Panc1 (cell line): ENCODE data around the gene SHISA9. TPM values are rescaled to one million over a fixed set of nuclear protein-coding genes. Genes with fewer than 3 reads are reported as not detected.

ENCODE experiments used
- ATAC-seq: fragments of 200-7000 bp; cut with Tn5 transposase; 2 replicates; pipeline ENCODE4 v1.9.1; 2020; ENCODE audit warnings: mild to moderate bottlenecking, moderate library complexity
- BruUV-seq: library from RNA; stranded (reverse); fragments of 400-500 nt; replicated peaks from 2 replicates; lab custom pipeline; 2021; lab: Mats Ljungman, UMichigan
- CTCF ChIA-PET: fragments of 300-600 bp; sonication (Branson Sonifier 250); formaldehyde crosslinking; loops from one replicate; lab custom pipeline; 2022; ENCODE audit warnings: antibody characterized with exemption; lab: Charles Lee
- POLR2A ChIA-PET: fragments of 300-600 bp; sonication (Branson Sonifier 250); formaldehyde crosslinking; loops from one replicate; lab custom pipeline; 2022; ENCODE audit warnings: antibody characterized with exemption; lab: Charles Lee
- DNase-seq: peaks from one replicate; pipeline ENCODE4 v3.0.0-alpha.2; 2010; ENCODE audit warnings: low read depth, low spot score
- H3K27ac ChIP-seq: 2 replicates; pipeline ENCODE4 v1.5.1; 2011; ENCODE audit warnings: mild to moderate bottlenecking, low read length, inconsistent platforms
- H3K27me3 ChIP-seq: fragments of 200-500 bp; sonication (Bioruptor generic); 2 replicates; pipeline ENCODE4 v1.6.0; 2014; ENCODE audit warnings: low read length, inconsistent platforms; ENCODE audit not compliant: control insufficient read depth, insufficient read depth
- H3K36me3 ChIP-seq: fragments of 200-500 bp; sonication (Bioruptor generic); 2 replicates; pipeline ENCODE4 v1.5.1; 2014; ENCODE audit warnings: inconsistent platforms, mild to moderate bottlenecking, low read length, moderate library complexity; ENCODE audit not compliant: control insufficient read depth, insufficient read depth
- H3K4me1 ChIP-seq: 2 replicates; pipeline ENCODE4 v1.5.1; 2011; ENCODE audit warnings: inconsistent platforms, mild to moderate bottlenecking, low read length, moderate library complexity; ENCODE audit not compliant: control insufficient read depth, insufficient read depth
- H3K4me3 ChIP-seq, 2 experiments: 2 replicates each; pipeline ENCODE4 v1.5.1; 2011 to 2012; ENCODE audit warnings: low read depth in 2 of 2, low read length in 2 of 2, mild to moderate bottlenecking in 2 of 2, inconsistent platforms in 1 of 2, moderate library complexity in 1 of 2
- H3K9me3 ChIP-seq: fragments of 200-500 bp; sonication (Bioruptor generic); 2 replicates; pipeline ENCODE4 v1.5.1; 2014; ENCODE audit warnings: low read depth, mild to moderate bottlenecking, inconsistent platforms, low read length, moderate library complexity; ENCODE audit not compliant: control insufficient read depth, insufficient read depth
- CTCF ChIP-seq: fragments of 450-650 bp; IDR thresholded peaks from 2 replicates; pipeline ENCODE4 v1.5.1; 2017; ENCODE audit warnings: mild to moderate bottlenecking
- POLR2AphosphoS5 ChIP-seq: IDR thresholded peaks from 2 replicates; pipeline ENCODE4 v1.6.1; 2012; ENCODE audit warnings: mild to moderate bottlenecking, low read depth, low read length, moderate library complexity
- SIN3A ChIP-seq: IDR thresholded peaks from 2 replicates; pipeline ENCODE4 v1.6.1; 2012; ENCODE audit warnings: low read depth, mild to moderate bottlenecking, low read length, moderate library complexity, borderline replicate concordance; ENCODE audit not compliant: insufficient read depth
- TCF7L2 ChIP-seq: IDR thresholded peaks from 2 replicates; pipeline ENCODE4 v1.6.1; 2011; ENCODE audit warnings: mild to moderate bottlenecking, low read depth, low read length, inconsistent platforms
- in situ Hi-C: cut with HindIII; loops from 2 replicates; pipeline ENCODE4 v1.10.0; 2016; ENCODE audit warnings: low sequenced_read_pairs, low pct_unique_long_range_greater_than_20kb
- intact Hi-C: fragments of 100-400 bp; cut with micrococcal nuclease; formaldehyde crosslinking; loops from one replicate; pipeline ENCODE4 v1.10.0; 2022; ENCODE audit not compliant: unreplicated experiment
- total RNA-seq: library from RNA; stranded (reverse); gene quantifications from one replicate; pipeline ENCODE4 v1.2.1, GENCODE V29; 2021; ENCODE audit not compliant: unreplicated experiment
- TF ChIP-seq, protein P1 (sequence below), 2 experiments: IDR thresholded peaks; 2 replicates each; pipeline ENCODE4 v1.6.1; 2011 to 2012; ENCODE audit warnings: low read depth in 2 of 2, control low read depth in 1 of 2, low read length in 1 of 2, mild to moderate bottlenecking in 1 of 2, moderate library complexity in 1 of 2; ENCODE audit not compliant: insufficient read depth in 1 of 2

The SHISA9 gene
- total RNA-seq, 1 experiment from 2014 or later = 0.10 TPM

GRCh38 chr16:13105427-13105826 is 204.0 kb downstream of the SHISA9 start:
- no peak for TF ChIP-seq POLR2AphosphoS5
- TF ChIP-seq SIN3A = no peak
- TF ChIP-seq CTCF = no peak
- TF ChIP-seq, protein P1, sequence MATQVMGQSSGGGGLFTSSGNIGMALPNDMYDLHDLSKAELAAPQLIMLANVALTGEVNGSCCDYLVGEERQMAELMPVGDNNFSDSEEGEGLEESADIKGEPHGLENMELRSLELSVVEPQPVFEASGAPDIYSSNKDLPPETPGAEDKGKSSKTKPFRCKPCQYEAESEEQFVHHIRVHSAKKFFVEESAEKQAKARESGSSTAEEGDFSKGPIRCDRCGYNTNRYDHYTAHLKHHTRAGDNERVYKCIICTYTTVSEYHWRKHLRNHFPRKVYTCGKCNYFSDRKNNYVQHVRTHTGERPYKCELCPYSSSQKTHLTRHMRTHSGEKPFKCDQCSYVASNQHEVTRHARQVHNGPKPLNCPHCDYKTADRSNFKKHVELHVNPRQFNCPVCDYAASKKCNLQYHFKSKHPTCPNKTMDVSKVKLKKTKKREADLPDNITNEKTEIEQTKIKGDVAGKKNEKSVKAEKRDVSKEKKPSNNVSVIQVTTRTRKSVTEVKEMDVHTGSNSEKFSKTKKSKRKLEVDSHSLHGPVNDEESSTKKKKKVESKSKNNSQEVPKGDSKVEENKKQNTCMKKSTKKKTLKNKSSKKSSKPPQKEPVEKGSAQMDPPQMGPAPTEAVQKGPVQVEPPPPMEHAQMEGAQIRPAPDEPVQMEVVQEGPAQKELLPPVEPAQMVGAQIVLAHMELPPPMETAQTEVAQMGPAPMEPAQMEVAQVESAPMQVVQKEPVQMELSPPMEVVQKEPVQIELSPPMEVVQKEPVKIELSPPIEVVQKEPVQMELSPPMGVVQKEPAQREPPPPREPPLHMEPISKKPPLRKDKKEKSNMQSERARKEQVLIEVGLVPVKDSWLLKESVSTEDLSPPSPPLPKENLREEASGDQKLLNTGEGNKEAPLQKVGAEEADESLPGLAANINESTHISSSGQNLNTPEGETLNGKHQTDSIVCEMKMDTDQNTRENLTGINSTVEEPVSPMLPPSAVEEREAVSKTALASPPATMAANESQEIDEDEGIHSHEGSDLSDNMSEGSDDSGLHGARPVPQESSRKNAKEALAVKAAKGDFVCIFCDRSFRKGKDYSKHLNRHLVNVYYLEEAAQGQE (IDR thresholded peaks at IDR 0.05; ENCODE audit: insufficient read depth in 1 of 2, low read depth in 2 of 2, low read length in 1 of 2) = no peak
- no peak for TF ChIP-seq TCF7L2
- Histone ChIP-seq H3K36me3 (no peaks in the 10 kb centered on the region), H3K9me3 (no peaks in the 10 kb centered on the region), H3K27me3 (no peaks in the 10 kb centered on the region), H3K4me3 (no peak overlapping the region), H3K4me1 (no peaks in the 10 kb centered on the region), H3K27ac (no peak overlapping the region)
- no peak for DNase-seq
- ATAC-seq = no peak
- BruUV-seq = no TSS peak
- intact Hi-C loops (no loop called here), in situ Hi-C loops (no loop called here)
- ChIA-PET POLR2A (no interaction called here), CTCF (no interaction called here)

GRCh38 chr16:13106464-13106863 is 205.1 kb downstream of the SHISA9 start:
- Histone ChIP-seq H3K4me3 (no peak overlapping the region), H3K9me3 (no peaks in the 10 kb centered on the region), H3K36me3 (no peaks in the 10 kb centered on the region), H3K4me1 (no peaks in the 10 kb centered on the region), H3K27ac (no peak overlapping the region), H3K27me3 (no peaks in the 10 kb centered on the region)
- TF ChIP-seq, protein P1 (IDR thresholded peaks at IDR 0.05; ENCODE audit: insufficient read depth in 1 of 2, low read depth in 2 of 2, low read length in 1 of 2) = no peak
- TF ChIP-seq CTCF (no peak), SIN3A (no peak)
- in situ Hi-C loops (no loop called here), intact Hi-C loops (no loop called here)
- ATAC-seq = no peak
- no peak for DNase-seq
- ChIA-PET POLR2A (no interaction called here), CTCF (no interaction called here)
- BruUV-seq = no TSS peak
